H4 (cell line): Measurements from ENCODE around the gene RABGAP1L. TPM values are rescaled to one million over a fixed set of nuclear protein-coding genes. Genes with fewer than 3 reads are reported as not detected.

ENCODE experiments used
- DNase-seq: peaks from one replicate; pipeline ENCODE4 v3.0.0-alpha.2; 2015; ENCODE audit warnings: low spot score
- total RNA-seq: library from RNA; depleted of rRNA; stranded (reverse); fragments of >200 nt; shearing (Covaris generic); gene quantifications from 2 replicates; pipeline ENCODE4 v1.2.3, GENCODE V29; 2014

RABGAP1L gene
- total RNA-seq, 1 experiment from 2014 or later = 12.7 TPM

DNA sequence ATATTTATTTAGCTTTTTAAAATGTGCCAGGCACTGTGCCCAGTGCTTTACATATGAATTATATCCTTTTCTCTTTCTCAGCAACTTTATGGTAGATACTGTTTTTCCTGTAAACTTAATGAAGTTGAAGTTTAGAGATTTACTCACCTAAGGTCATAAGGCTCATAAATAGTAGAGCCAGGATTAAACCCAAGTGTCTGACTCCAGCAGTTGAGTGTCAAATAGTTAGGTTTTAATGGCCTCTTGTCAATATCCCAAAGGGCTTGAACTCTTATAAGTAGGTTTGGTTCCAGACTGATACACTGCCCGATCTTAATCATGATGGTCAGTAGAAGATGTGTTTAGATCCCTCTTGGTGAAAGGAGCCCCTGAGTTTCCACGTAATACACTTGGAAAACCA is 37.8 kb downstream of the RABGAP1L start:
- DNase-seq = no peak

DNA sequence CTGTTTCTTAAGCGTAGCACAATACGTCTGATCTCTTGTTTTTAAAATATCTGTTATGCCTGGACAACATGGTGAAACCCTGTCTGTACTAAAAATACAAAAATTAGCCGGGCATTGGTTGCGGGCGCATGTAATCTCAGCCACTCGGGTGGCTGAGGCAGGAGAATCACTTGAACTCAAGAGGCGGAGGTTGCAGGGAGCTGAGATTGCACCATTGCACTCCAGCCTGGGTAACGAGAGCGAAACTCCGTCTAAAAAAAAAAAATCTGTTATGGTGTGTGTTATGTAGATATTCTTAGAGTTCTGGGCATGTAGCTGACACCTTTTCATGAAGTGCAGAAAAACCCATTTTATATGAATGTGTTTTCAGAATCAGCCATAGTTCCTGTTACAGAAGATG is 38.2 kb downstream of the RABGAP1L start:
- no peak for DNase-seq

DNA sequence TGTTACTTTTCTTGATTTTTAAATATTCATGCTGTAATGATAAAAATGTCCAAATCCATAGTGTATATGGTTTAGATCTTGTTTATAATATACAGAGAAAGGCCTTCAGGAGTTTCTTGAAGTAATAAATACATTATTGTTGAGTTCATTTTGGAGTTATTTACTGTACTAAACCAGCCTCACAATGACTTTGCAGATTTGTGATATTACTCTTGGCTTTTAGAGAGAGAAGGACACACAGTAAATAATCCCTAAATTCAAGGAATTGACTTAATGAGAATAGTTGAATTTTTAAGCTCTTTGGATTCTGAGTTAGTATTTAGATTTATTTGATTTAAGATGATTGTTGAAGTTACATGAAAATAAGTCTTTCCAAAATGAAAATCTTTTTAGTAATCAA is 38.9 kb downstream of the RABGAP1L start:
- DNase-seq = no peak

DNA sequence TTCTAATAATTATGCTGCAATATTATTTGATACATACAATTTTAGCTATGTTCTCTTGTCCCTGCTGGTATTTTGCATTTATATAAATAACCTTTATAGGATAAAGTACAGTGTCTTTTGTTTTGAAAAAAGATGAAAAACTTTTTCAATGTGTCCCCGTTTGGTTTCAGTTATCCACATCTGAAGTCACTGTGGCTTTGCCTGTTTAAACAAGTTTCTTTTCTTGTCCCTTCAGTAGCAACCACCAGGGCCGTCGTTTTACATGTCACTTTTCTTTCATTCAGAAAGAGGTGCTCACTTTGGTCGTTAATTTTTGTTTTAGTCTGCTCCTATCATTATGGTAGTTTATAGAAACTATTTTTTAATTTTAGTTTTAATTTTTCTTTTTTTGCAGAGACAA is 41.4 kb downstream of the RABGAP1L start:
- DNase-seq = no peak

DNA sequence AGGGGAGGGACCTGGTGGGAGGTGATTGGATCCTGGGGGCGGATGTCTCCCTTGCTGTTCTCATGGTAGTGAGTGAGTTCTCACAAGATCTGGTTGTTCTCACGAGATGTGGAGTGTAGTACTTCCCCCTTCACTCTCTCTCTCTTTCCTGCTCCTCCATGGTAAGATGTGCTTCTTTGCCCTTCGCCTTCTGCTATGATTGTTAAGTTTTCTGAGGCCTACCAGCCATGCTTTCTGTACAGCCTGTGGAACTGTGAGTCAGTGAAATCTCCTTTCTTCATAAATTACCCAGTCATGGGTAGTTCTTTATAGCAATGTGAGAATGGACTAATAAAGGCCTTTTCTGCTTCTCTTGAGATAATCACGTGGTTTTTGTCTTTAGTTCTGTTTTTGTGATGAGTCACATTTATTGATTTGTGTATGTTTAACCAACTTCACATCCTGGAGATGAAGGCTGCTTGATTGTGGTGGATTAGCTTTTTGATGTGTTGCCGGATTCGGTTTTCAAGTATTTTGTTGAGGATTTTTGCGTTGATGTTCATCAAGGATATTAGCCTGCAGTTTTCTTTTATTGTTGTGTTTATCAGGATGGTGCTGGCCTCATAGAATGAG is 45.5 kb downstream of the RABGAP1L start:
- DNase-seq = no peak

DNA sequence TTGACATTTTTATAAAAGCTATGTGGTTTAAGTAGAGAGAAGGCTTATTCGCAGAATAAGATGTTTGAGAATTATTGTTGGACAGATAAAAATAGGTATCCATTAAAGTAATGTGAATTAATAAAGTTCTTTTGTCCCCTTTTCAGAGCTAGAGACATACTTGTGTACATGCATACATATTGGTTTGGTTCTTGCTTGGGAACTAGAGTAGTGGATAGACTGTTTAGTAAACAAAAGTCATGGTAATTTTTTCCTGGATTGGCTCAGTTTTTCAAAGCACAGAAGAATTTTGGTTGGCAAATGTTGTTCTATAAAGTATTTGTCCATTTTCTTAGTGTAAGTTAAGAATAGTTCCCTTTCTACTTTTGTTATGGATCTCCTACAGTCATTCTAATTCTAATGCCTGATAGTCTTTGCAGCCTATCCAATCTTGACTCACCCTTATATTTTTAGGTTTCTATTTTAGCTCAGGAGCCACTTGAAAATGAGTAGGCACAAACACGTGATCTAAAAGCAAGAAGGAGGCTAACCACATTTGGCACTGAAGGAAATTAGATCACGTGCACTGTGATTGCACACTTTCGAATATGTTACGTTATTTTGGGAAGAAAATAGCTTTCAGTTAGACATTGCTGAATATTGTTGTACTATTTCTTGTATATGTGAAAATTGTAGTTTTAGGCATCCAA is 47.0 kb downstream of the RABGAP1L start:
- DNase-seq = no peak

DNA sequence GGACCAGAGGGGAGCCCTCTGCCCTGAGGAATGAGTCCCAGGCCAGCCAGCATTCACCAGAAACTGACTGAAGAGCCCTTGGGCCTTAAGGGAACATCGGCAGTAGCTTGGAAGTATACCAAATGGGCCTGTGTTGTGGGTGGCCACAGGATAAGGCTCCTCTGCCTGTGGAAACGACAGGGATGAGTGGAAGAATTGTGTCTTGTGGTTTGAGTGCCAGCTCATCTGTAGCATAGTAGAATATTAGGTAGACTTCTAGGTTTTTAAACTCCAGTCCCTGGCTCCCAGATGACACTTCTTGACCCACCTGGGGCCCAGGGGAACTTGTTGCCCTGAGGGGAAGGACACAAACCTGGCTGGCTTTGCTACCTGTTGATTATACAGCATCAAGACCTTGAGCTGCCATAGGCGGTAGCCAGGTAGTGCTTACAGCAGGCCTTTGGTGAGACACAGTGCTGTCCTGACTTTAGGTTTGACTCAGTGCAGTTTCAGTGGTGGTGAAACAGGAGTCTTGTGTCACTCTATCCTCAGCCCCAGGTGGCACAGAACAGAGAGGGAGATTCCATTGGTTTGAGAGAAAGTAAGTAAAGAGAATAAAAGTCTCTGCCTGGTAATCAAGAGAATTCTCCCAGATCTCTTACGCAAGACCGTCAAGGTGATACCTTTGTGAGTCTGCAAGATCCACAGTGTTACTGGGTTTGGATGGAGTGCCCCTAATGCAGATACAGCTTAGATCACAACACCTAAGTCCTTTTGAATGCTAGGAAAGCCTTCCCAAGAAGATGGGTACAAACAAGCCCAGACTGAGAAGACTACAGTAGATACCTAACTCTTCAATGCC is 50.2 kb downstream of the RABGAP1L start:
- DNase-seq = no peak

DNA sequence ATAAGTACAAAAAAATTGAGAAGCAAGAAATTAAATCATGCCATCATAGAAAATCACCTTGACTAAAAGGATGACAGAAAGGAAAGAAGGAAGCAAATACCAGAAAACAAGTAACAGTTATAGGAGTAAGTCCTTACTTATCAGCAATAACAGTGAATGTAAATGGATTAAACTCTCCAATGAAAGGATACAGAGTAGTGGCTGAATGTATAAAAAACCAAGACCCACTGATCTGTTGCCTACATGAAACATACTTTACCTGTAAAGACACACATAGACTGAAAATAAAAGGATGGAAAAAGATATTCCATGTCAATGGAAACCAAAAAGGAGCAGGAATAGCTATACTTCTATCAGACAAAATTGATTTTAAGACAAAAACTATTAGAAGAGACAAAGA is 52.2 kb downstream of the RABGAP1L start:
- no peak for DNase-seq

DNA sequence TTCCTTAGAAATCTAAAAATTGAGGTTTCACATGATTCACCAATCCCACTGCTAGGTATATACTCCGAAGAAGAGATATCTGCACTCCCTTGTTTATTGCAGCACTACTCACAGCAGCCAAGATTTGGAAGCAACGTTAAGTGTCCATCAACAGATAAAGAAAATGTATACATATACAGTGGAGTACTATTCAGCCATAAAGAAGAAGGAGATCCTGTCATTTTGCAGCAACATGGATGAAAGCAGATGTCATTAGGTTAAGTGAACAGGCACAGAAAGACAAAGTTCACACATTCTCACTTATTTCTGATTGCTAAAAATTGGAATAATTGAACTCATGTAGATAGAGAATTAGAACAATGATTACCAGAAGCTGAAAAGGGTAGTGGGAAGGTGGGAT is 56.4 kb downstream of the RABGAP1L start:
- no peak for DNase-seq

DNA sequence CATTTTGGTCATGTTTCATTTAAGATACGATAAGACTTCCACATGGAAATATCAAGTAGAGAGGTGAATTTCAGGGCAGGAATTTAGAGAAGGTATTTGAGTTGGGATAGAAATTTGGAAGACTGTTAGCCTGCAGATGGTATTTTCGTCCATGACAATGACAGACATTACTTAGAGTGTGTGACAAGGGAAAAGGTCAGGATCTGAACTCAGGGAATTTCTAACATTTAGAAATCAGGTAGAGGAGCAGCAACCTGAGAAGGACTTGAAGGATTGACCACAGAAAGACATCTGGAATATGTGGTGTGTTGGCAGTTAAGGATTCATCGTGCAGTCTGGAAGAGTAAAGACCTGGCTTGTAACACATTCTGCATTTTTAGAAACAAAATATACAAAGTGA is 57.9 kb downstream of the RABGAP1L start:
- no peak for DNase-seq

DNA sequence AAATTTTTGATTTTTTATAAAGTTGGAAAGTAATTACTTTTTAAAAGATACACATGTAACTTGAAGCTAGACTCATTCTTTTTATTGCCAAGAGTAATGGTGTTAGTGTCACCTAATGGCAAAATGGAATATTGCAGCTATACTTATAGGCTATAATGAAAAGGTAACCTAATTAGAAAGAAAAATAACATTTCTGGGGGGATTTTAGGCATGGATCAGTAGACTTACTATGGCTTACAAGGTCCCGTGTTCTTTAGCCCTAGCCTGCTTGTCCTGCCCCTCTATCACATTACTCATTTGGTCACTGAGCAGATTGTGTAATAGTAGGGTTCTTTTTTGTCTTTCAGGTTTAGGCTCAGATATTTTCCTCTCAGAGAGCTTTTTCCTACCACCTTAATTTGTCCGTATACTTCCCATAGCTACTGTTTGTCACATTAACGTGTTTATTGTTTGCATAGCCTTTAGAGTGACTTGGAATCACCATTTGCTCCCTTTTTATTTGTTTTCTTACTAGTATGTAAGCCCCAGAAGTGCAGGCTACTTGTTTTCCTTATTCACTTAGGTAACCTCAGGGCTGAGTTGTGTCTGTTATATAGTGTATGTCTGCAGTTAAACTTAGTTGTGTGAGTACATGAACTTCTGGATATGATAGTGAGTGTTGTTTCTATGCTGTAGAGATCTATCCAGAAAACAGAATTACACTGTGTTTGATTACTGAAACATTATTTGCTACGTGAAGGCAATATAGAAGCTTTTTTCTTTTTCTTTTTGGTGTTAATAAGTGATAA is 58.7 kb downstream of the RABGAP1L start:
- peak; percentile 18 for DNase-seq

DNA sequence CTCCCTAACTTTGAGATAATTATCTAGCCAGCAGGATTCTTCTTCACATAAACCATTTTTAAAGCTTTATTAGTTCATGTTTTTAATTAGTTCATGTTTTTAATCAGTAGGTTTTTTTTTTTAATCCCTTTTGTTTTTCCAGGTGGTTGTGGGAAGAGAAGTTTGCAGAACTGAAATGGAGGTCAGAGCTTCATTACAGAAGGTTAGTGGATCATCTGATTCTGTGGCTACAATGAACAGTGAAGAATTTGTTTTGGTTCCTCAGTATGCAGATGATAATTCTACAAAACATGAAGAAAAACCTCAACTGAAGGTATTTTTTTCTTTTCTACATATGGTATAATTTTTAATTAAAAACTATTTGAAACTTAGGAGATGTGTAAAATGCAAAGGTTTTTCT is 59.7 kb downstream of the RABGAP1L start:
- no peak for DNase-seq

DNA sequence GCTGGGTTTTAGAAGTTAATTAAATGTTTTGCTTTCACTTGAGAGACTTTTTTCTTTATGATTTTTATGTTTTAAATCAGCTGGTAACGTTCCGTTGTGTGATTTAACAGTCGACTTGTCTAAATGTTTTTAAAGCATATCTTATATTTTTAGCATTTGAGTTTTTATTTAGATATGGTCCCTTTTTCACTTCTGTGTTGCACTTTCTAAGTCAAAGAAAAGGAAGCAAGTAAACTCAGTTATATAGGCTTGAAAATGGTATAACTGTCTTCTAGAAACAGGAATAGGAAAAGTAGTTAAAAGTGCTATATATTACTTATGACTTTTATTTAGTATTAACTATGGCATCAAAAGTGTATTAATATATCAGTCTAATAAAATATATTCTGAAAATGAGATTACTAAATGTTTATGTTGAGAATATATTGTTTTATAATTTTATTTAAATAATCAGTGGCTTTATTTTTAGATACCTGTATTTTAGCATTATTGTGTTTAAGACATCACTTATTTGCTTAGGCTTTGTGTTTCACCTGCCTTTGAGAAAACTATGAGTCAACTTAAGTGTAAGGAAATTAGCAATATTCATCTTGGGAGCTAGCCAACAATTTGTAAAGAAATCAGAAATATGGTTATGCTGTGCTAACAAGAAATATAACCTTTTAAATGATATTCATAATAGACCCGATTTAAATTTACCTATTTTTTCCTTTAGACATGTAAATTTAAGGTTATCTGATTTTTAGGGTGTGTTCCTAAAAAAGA is 60.5 kb downstream of the RABGAP1L start:
- no peak for DNase-seq

DNA sequence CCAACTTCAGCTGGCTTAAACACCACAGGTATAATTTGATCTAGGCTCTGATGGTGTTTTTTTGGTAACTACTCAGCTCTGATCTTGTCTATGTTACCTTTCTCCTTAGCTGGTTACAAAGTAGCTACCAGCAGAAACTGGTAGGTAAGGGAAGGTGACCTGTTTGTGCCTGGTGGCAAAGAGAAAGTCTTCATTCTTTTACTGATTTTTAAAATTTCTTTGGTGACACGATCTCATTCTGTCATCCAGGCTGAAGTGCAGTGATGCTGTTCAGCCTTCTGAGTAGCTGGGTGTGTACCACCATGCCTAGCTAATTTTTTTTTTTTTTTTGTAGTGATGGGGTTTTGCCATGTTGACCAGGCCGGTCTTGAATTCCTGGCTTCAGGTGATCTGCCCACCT is 62.4 kb downstream of the RABGAP1L start:
- DNase-seq = no peak

DNA sequence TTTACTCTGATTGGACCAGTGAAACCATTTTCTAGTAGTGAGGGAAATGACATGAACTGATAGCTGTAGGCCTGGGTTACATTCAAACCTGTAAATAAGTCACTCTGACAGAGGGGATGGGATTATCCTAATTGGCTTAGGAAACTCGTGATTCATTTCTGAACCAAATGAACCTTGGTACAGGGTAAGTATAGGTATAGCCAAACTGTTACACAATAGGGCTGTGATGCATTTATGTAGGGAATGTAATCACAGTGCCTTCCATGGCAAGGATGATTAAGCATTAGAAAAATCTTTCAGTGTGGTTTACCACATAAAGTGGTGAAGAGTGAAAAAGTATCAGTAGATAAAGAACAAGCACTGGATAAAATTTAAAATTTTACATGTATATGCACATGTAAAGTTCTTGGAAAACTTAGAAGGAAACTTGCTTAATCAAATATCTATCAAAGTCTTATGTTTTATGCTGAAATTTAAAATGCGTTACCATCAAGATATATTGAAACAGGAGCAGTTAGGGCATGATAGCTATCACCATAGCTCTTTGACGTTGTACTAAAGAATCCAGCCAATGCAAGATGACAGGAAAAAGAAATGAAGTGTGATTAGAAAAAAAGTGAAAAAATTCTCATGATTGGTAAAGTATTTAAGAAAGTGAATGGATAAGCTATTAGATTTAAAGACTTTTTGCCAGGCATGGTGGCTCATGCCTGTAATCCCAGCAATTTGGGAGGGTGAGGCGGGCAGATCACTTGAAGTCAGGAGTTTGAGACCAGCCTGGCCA is 63.0 kb downstream of the RABGAP1L start:
- peak; percentile 19 for DNase-seq

DNA sequence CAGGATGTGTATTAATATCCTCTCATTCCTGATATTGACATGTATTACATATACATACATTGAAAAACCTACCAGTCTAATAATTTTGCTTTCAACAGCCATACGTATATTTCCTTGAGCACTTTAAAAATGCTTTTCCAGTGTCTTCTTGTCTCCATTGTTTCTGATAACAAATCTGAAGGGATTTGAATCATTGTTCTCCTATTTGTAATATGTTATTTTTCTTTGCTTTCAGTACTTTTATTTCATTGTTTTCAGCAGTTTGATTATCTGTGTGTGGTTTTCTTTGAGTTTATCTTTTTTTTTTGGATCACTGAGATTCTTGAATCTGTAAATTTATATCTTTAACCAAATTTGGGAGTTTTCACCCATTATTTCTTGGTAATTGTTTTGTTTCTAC is 65.3 kb downstream of the RABGAP1L start:
- no peak for DNase-seq

DNA sequence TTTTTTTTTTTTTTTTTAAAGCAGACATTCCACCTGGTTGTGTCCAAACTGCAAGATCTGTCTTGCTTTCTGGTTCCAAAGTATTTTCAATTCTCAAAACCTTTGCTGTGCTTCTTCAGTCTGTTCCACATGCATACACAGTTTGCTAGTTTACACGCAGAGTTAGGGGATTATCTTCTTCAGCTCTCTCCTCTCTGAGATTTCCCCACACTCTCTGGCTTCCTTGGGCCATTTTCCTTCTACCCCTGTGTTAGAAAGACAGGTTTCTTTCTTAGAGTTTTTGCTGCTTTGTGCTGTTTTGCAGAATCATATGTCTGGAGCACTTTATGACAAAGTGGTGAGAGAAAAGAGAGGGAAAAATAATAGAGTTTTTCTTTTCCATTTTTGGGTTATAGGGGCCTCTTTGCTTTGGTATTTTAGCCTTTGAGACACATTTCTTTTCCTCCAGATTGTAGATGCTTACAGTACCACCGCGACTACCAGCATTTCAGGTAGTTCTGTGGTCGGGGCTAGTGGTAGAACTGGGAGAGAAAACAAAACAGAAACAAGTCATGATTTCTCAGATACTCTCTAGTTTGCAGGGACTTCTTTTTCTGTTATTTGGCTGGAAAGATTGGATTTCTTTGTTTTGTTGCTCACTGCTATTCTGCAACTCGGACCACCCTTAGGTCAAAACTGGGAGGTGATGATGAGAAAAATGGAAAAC is 66.3 kb downstream of the RABGAP1L start:
- no peak for DNase-seq

DNA sequence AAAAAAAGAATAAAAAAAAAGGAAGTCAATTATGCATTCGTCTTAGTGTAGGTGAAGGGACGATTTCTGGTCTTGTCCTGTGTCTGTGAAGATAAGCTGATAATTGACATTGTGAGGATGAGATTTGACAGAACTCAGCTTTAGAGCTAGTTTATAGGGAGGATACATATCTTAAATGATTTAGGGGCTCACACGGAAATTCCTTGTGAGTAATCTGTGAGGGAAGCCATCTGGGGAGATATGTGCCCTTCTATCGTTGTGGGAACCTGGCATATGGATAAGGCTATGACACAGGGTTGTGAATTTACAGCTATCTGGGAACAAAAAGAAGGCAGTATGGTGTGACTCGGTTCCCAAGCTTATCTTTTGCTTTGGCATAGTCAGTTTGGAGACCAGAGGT is 71.1 kb downstream of the RABGAP1L start:
- no peak for DNase-seq

DNA sequence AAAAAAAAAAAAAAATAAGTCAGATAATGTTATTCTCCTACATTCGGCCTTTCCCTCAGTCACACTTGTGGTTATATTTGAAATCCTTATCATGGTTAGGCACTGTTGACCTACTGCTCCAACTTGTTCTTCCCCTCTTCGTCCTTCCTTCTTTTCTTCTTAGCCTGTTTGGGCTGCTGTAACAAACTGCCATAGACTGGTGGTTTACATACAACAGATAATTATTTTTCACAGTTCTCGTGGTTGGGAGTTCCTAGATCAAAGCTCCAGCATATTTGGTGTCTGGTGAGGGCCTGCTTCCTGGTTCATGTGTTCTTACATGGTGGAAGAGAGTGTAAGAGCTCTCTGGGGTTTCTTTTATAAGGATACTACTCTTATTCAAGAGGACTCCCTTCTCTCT is 73.4 kb downstream of the RABGAP1L start:
- no peak for DNase-seq
